ENCODE results near the gene TUB.

TUB gene

GRCh38 chr11:8111636-8112035 is 30.6 kb downstream of the TUB start:
- no peak for DNase-seq

DNA sequence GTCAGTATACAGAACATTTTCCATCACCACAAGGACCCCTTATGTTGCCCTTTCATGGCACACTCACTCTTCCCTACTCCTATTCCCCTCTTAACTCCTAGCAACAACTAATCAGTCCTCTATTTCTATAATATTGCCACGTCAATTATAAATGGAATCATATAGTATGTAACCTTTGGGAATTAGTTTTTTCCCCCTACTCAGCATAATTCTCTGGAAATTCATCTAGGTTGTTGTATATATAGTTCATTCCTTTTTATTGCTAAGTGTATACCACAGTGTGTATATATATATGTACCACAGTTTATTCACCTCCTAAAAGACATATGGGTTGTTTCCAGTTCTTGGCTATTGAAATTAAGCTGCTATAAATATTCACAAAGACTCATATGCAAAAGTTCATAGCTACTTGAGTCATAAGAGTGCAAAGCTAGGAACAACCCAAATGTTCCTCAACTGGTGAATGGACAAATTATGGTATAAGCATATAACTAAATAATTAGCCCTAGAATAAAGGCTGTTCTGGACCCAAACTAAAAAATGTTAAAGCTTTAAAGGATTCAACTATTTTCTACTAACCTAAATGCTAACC is 41.3 kb downstream of the TUB start:
- DNase-seq: no peak

- no peak for DNase-seq
These were observed 45.8 kb downstream of the TUB start for GRCh38 chr11:8126649-8127289.

DNA sequence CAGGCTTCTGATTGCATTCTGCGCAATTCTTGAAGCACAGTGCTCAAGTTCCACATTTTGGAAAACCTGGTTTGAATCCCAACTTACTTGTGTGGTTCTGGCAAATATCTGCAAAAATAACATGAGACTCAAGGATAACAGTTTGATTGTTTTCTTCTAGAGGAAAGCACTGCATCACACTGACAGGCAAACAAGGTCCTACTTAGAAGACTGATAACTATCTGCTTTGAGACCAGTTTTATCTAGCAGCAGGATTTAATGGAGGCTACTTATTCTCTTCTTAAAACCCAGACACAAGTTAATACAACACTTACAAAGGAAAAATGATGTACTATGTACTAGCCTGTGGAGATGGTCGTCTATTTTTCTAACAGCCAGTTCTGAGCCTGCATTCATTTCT is 46.4 kb downstream of the TUB start:
- DNase-seq: no peak

- no peak for DNase-seq
These were observed 57.5 kb downstream of the TUB start for GRCh38 chr11:8138526-8138925.

- DNase-seq: no peak
These were observed 68.7 kb downstream of the TUB start for GRCh38 chr11:8149726-8150125.
